ENCODE data around the gene ATAD3C.
"Not testable (repeated sequence)": the region's sequence is repeated elsewhere in the genome, so short reads cannot be mapped to it uniquely, and the experiment has no call there.

Gene ATAD3C

GRCh38 chr1:1432274-1432950 is 17.1 kb upstream of the ATAD3C start:
- no peak for DNase-seq

GRCh38 chr1:1432951-1433803 is 16.3 kb upstream of the ATAD3C start:
- peak in 1 of 2 experiments; percentile 51 for DNase-seq

GRCh38 chr1:1433804-1434130 is 15.7 kb upstream of the ATAD3C start:
- peak in 1 of 2 experiments; percentile 49 for DNase-seq

- peak in 1 of 2 experiments; percentile 52 for DNase-seq
These were observed 15.2 kb upstream of the ATAD3C start for GRCh38 chr1:1434131-1434823.

GRCh38 chr1:1434824-1435105 is 14.7 kb upstream of the ATAD3C start:
- DNase-seq: no peak

GRCh38 chr1:1435106-1435903 is 14.2 kb upstream of the ATAD3C start, which contains the start of gene VWA1:
Gene VWA1 (plus strand): TSS chr1:1435690. CDS start chr1:1435749, 59 bp downstream.
- peak; percentile 17 to 89 for DNase-seq

- no peak for DNase-seq
These were observed 13.4 kb upstream of the ATAD3C start for GRCh38 chr1:1435911-1436629.

GRCh38 chr1:1436630-1437032 is 12.9 kb upstream of the ATAD3C start:
- DNase-seq: no peak

- DNase-seq: no peak
These were observed 12.2 kb upstream of the ATAD3C start for GRCh38 chr1:1437033-1437903.

- no peak for DNase-seq
These were observed 11.5 kb upstream of the ATAD3C start for GRCh38 chr1:1437904-1438376.

- no peak for DNase-seq
These were observed 10.7 kb upstream of the ATAD3C start for GRCh38 chr1:1438531-1439381.

- DNase-seq: no peak
These were observed 9.8 kb upstream of the ATAD3C start for GRCh38 chr1:1439546-1440261.

- DNase-seq: no peak
These were observed 9.1 kb upstream of the ATAD3C start for GRCh38 chr1:1440262-1441001.

GRCh38 chr1:1441002-1441888 is 8.2 kb upstream of the ATAD3C start:
- peak in 1 of 2 experiments; percentile 60 for DNase-seq

- no peak for DNase-seq
These were observed 7.3 kb upstream of the ATAD3C start for GRCh38 chr1:1442069-1442770.

- not testable (repeated sequence) for DNase-seq
These were observed 2.9 kb upstream of the ATAD3C start for GRCh38 chr1:1446631-1447030.

GRCh38 chr1:1450616-1451015 is 1.1 kb downstream of the ATAD3C start:
- DNase-seq: not testable (repeated sequence)
